GM12873 (cell line): ENCODE data around the gene PDE4D.

ENCODE experiments used
- TF ChIP-seq, protein P1 (sequence below): IDR thresholded peaks from 2 replicates; pipeline ENCODE4 v1.5.1; 2012; ENCODE audit warnings: low read depth, mild to moderate bottlenecking, moderate library complexity, low read length, control low read depth; ENCODE audit not compliant: insufficient read depth; ENCODE audit errors: missing control alignments

The PDE4D gene

GRCh38 chr5:58998544-58998943 lies 895.0 kb downstream of the PDE4D start:
- TF ChIP-seq, protein P1, sequence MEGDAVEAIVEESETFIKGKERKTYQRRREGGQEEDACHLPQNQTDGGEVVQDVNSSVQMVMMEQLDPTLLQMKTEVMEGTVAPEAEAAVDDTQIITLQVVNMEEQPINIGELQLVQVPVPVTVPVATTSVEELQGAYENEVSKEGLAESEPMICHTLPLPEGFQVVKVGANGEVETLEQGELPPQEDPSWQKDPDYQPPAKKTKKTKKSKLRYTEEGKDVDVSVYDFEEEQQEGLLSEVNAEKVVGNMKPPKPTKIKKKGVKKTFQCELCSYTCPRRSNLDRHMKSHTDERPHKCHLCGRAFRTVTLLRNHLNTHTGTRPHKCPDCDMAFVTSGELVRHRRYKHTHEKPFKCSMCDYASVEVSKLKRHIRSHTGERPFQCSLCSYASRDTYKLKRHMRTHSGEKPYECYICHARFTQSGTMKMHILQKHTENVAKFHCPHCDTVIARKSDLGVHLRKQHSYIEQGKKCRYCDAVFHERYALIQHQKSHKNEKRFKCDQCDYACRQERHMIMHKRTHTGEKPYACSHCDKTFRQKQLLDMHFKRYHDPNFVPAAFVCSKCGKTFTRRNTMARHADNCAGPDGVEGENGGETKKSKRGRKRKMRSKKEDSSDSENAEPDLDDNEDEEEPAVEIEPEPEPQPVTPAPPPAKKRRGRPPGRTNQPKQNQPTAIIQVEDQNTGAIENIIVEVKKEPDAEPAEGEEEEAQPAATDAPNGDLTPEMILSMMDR = no peak

DNA sequence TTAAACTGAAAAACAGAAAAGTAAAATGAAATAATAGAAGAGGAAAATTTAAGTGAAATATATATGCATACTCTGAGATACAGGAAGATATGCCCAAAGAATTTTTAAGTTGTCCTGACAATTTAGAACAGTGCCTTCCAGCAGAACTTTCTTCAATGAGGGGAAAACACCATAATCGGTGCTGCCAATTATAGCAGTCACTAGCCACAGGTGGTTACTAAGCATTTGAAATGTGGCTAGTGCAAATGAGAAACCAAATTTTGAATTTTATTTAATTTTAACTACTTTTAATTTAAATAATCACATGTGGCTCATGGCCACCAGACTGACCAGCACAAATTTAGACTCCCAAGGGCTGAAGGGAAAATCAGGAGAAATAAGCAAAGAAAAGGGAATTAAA lies 900.1 kb downstream of the PDE4D start:
- TF ChIP-seq, protein P1 = no peak

DNA sequence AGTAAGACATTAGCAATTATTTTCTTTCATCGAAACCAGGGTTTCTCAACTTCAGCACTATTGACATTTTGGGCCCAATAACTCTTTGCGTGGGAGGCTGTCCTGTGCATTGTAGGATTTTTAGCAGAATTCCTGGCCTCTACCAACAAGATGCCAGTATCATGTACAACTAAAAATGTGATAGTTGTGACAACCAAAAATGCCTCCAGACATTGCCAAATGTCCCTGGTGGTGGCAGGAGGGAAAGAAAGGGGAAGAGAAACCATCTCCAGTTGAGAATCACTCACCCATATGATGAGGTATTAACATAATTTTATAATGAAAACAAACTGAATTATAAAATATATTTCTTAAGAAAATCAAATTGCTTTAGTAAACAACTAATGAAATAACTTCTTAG lies 904.6 kb downstream of the PDE4D start:
- TF ChIP-seq, protein P1 = no peak

GRCh38 chr5:58987193-58987592 lies 906.3 kb downstream of the PDE4D start:
- TF ChIP-seq, protein P1 = no peak

DNA sequence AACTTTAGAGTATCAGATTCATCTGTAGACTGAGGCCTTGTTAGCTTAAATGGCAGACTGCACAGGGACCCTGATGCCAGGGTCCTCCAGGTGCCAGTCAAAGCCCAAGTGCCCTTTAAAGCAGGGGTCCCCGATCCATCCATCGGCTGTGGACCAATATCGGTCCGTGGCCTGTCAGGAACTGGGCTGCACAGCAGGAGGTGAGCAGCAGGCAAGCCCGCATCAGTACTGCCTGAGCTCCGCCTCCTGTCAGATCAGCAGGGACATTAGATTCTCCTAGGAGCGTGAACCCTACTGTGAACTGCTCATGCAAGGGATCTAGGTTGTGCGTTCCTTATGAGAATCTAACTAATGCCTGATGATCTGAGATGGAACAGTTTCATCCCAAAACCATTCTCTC lies 907.2 kb downstream of the PDE4D start:
- TF ChIP-seq, protein P1 = no peak

- TF ChIP-seq, protein P1 = no peak
Observed at GRCh38 chr5:58985759-58986158, 907.8 kb downstream of the PDE4D start.

- TF ChIP-seq, protein P1 = no peak
Observed at GRCh38 chr5:58985311-58985710, 908.2 kb downstream of the PDE4D start.
